HG03066 (cell line): ENCODE measurements around the gene TIMM17A.
"Not testable (repeated sequence)": the region's sequence is repeated elsewhere in the genome, so short reads cannot be mapped to it uniquely, and the experiment has no call there.

Experiments
- ATAC-seq: cut with Tn5 transposase; IDR thresholded peaks from one replicate; pipeline ENCODE4 v1.9.1; 2021; ENCODE audit warnings: low read depth; ENCODE audit not compliant: unreplicated experiment

Gene TIMM17A

GRCh38 chr1:202014060-202014459, 58.8 kb downstream of the TIMM17A start:
- no peak for ATAC-seq

GRCh38 chr1:202014915-202015661, 59.8 kb downstream of the TIMM17A start:
- ATAC-seq = no peak

- ATAC-seq = no peak
These were observed 60.3 kb downstream of the TIMM17A start for GRCh38 chr1:202015662-202015937.

- no peak for ATAC-seq
These were observed 60.9 kb downstream of the TIMM17A start for GRCh38 chr1:202016022-202016810.

- ATAC-seq = no peak
These were observed 61.8 kb downstream of the TIMM17A start for GRCh38 chr1:202016811-202017748.

GRCh38 chr1:202017749-202018467, 62.6 kb downstream of the TIMM17A start:
- ATAC-seq = no peak

- ATAC-seq = no peak
These were observed 63.3 kb downstream of the TIMM17A start for GRCh38 chr1:202018468-202019234.

- not testable (repeated sequence) for ATAC-seq
These were observed 63.9 kb downstream of the TIMM17A start for GRCh38 chr1:202019235-202019558.
